Central memory CD8-positive, alpha-beta T cell (primary cell): ENCODE results near the gene LPGAT1.

Experiments used
- ATAC-seq: fragments of 150-1000 bp; cut with Tn5 transposase; replicated peaks from 2 replicates; pipeline ENCODE4 v1.10.0; 2022; ENCODE audit warnings: mild to moderate bottlenecking, moderate FRiP score, moderate number of reproducible peaks; ENCODE audit not compliant: poor library complexity, severe bottlenecking; ENCODE audit errors: extremely low read depth
- DNase-seq, 2 donors: peaks; one replicate each; pipeline ENCODE4 v3.0.0; 2021; ENCODE audit warnings: low spot score in 2 of 2
- H3K27ac Mint-ChIP-seq: one replicate; pipeline ENCODE4 v1.8.0; 2022; ENCODE audit warnings: low read depth, mild to moderate bottlenecking, moderate library complexity, mixed read lengths
- H3K27me3 Mint-ChIP-seq: one replicate; pipeline ENCODE4 v1.8.0; 2022; ENCODE audit warnings: mixed read lengths
- H3K36me3 Mint-ChIP-seq: one replicate; pipeline ENCODE4 v1.8.0; 2022; ENCODE audit warnings: mild to moderate bottlenecking, moderate library complexity, mixed read lengths; ENCODE audit not compliant: insufficient read depth
- H3K4me1 Mint-ChIP-seq: one replicate; pipeline ENCODE4 v1.8.0; 2022; ENCODE audit warnings: mixed read lengths
- H3K4me3 Mint-ChIP-seq: one replicate; pipeline ENCODE4 v1.8.0; 2022; ENCODE audit warnings: mild to moderate bottlenecking, moderate library complexity, mixed read lengths
- H3K9me3 Mint-ChIP-seq: one replicate; pipeline ENCODE4 v1.8.0; 2022; ENCODE audit warnings: mixed read lengths

The LPGAT1 gene

GRCh38 chr1:211843018-211843417 is 12.5 kb upstream of the LPGAT1 start:
- Mint-ChIP-seq H3K27me3 (no peaks in the 10 kb centered on the region), H3K4me1 (peaks cover 16% of the 10 kb centered on the region), H3K4me3 (peak overlapping the region; percentile 50), H3K36me3 (no peaks in the 10 kb centered on the region), H3K27ac (peak overlapping the region; percentile 57), H3K9me3 (peaks cover 2% of the 10 kb centered on the region)
- peak; percentile 40 for ATAC-seq
- DNase-seq: no peak

GRCh38 chr1:211842518-211842917 is 12.0 kb upstream of the LPGAT1 start:
- Mint-ChIP-seq H3K27me3 (no peaks in the 10 kb centered on the region), H3K4me3 (peak overlapping the region; percentile 50), H3K36me3 (no peaks in the 10 kb centered on the region), H3K27ac (peak overlapping the region; percentile 57), H3K9me3 (no peaks in the 10 kb centered on the region), H3K4me1 (peaks cover 16% of the 10 kb centered on the region)
- ATAC-seq (peak; percentile 24), DNase-seq (no peak)

GRCh38 chr1:211839106-211839505 is 8.5 kb upstream of the LPGAT1 start:
- DNase-seq (no peak), ATAC-seq (no peak)
- Mint-ChIP-seq H3K4me3 (no peak overlapping the region), H3K9me3 (no peaks in the 10 kb centered on the region), H3K36me3 (no peaks in the 10 kb centered on the region), H3K4me1 (peaks cover 22% of the 10 kb centered on the region), H3K27ac (no peak overlapping the region), H3K27me3 (no peaks in the 10 kb centered on the region)

- no peaks in the 10 kb centered on the region for H3K27me3 Mint-ChIP-seq
- ATAC-seq (no peak), DNase-seq (no peak)
- H3K4me3 Mint-ChIP-seq: peak overlapping the region; percentile 52
- peaks cover 6% of the 10 kb centered on the region for H3K36me3 Mint-ChIP-seq
- no peaks in the 10 kb centered on the region for H3K9me3 Mint-ChIP-seq
- H3K27ac Mint-ChIP-seq: no peak overlapping the region
- H3K4me1 Mint-ChIP-seq: peaks cover 38% of the 10 kb centered on the region
Observed at GRCh38 chr1:211833174-211833820, 2.7 kb upstream of the LPGAT1 start.

GRCh38 chr1:211832661-211833060 is 2.1 kb upstream of the LPGAT1 start:
- H3K4me1 Mint-ChIP-seq: peaks cover 43% of the 10 kb centered on the region
- peak overlapping the region; percentile 52 for H3K4me3 Mint-ChIP-seq

GRCh38 chr1:211831558-211832323 is 1.2 kb upstream of the LPGAT1 start:
- peaks cover 6% of the 10 kb centered on the region for H3K36me3 Mint-ChIP-seq

More at GRCh38 chr1:211832661-211833060, 2.1 kb upstream of the LPGAT1 start:
- Mint-ChIP-seq H3K9me3 (no peaks in the 10 kb centered on the region), H3K27ac (no peak overlapping the region), H3K27me3 (no peaks in the 10 kb centered on the region), H3K36me3 (peaks cover 6% of the 10 kb centered on the region)
- DNase-seq: no peak
- ATAC-seq: no peak

GRCh38 chr1:211830055-211830327 is 572 bp downstream of the LPGAT1 start:
- ATAC-seq (peak; percentile 21), DNase-seq (peak in 1 of 2 donors; percentile 11)
- no peaks in the 10 kb centered on the region for H3K27me3 Mint-ChIP-seq
- peaks cover 9% of the 10 kb centered on the region for H3K36me3 Mint-ChIP-seq
- H3K9me3 Mint-ChIP-seq: no peaks in the 10 kb centered on the region
- H3K4me1 Mint-ChIP-seq: peaks cover 51% of the 10 kb centered on the region
- peak overlapping the region; percentile 99 for H3K27ac Mint-ChIP-seq
- peak overlapping the region; percentile 93 for H3K4me3 Mint-ChIP-seq

More at GRCh38 chr1:211831558-211832323, 1.2 kb upstream of the LPGAT1 start:
- Mint-ChIP-seq H3K27me3 (no peaks in the 10 kb centered on the region), H3K4me1 (peaks cover 51% of the 10 kb centered on the region), H3K9me3 (no peaks in the 10 kb centered on the region), H3K4me3 (peak overlapping the region; percentile 93), H3K27ac (no peak overlapping the region)
- DNase-seq (no peak), ATAC-seq (no peak)

- H3K4me3 Mint-ChIP-seq: peak overlapping the region; percentile 93
- DNase-seq (no peak), ATAC-seq (no peak)
- peaks cover 50% of the 10 kb centered on the region for H3K4me1 Mint-ChIP-seq
- no peaks in the 10 kb centered on the region for H3K9me3 Mint-ChIP-seq
- peaks cover 9% of the 10 kb centered on the region for H3K36me3 Mint-ChIP-seq
- H3K27me3 Mint-ChIP-seq: no peaks in the 10 kb centered on the region
- peak overlapping the region; percentile 99 for H3K27ac Mint-ChIP-seq
Observed at GRCh38 chr1:211829343-211830054, 1.1 kb downstream of the LPGAT1 start.

- DNase-seq: no peak
- H3K27ac Mint-ChIP-seq: peak overlapping the region; percentile 99
Observed at GRCh38 chr1:211828584-211829342, 1.8 kb downstream of the LPGAT1 start.

GRCh38 chr1:211827051-211827450 is 3.5 kb downstream of the LPGAT1 start:
- no peak for ATAC-seq
- DNase-seq: no peak
- peaks cover 46% of the 10 kb centered on the region for H3K4me1 Mint-ChIP-seq
- H3K36me3 Mint-ChIP-seq: peaks cover 9% of the 10 kb centered on the region
- H3K4me3 Mint-ChIP-seq: no peak overlapping the region
- no peaks in the 10 kb centered on the region for H3K27me3 Mint-ChIP-seq
- no peak overlapping the region for H3K27ac Mint-ChIP-seq
- H3K9me3 Mint-ChIP-seq: no peaks in the 10 kb centered on the region

More at GRCh38 chr1:211828584-211829342, 1.8 kb downstream of the LPGAT1 start:
- Mint-ChIP-seq H3K4me1 (peaks cover 52% of the 10 kb centered on the region), H3K4me3 (peak overlapping the region; percentile 93), H3K27me3 (no peaks in the 10 kb centered on the region), H3K9me3 (no peaks in the 10 kb centered on the region), H3K36me3 (peaks cover 9% of the 10 kb centered on the region)
- no peak for ATAC-seq

GRCh38 chr1:211825980-211826379 is 4.6 kb downstream of the LPGAT1 start:
- H3K4me3 Mint-ChIP-seq: no peak overlapping the region
- peaks cover 52% of the 10 kb centered on the region for H3K4me1 Mint-ChIP-seq
- ATAC-seq (no peak), DNase-seq (no peak)
- H3K27ac Mint-ChIP-seq: no peak overlapping the region
- H3K36me3 Mint-ChIP-seq: peaks cover 11% of the 10 kb centered on the region
- no peaks in the 10 kb centered on the region for H3K9me3 Mint-ChIP-seq
- H3K27me3 Mint-ChIP-seq: no peaks in the 10 kb centered on the region

- DNase-seq: no peak
- no peak overlapping the region for H3K4me3 Mint-ChIP-seq
- no peaks in the 10 kb centered on the region for H3K9me3 Mint-ChIP-seq
- no peak for ATAC-seq
- no peaks in the 10 kb centered on the region for H3K27me3 Mint-ChIP-seq
- H3K4me1 Mint-ChIP-seq: peaks cover 40% of the 10 kb centered on the region
- peaks cover 8% of the 10 kb centered on the region for H3K36me3 Mint-ChIP-seq
- no peak overlapping the region for H3K27ac Mint-ChIP-seq
Observed at GRCh38 chr1:211822677-211823407, 7.7 kb downstream of the LPGAT1 start.
